Stimulated activated naive CD8-positive, alpha-beta T cell treated with anti-CD3 and anti-CD28 coated beads, Interleukin-15, Interleukin-2, amounts not matched to agents 100 ng/mL and 50 ng/mL, for 24 hours (primary cell): ENCODE measurements around the gene RO60.
"Not testable (repeated sequence)": the region's sequence is repeated elsewhere in the genome, so short reads cannot be mapped to it uniquely, and the experiment has no call there.

Source experiments
- H3K27ac Mint-ChIP-seq: one replicate; pipeline ENCODE4 v1.8.0; 2021; ENCODE audit warnings: mild to moderate bottlenecking, mixed read lengths
- H3K27me3 Mint-ChIP-seq: one replicate; pipeline ENCODE4 v1.8.0; 2021; ENCODE audit warnings: mixed read lengths
- H3K36me3 Mint-ChIP-seq: one replicate; pipeline ENCODE4 v1.8.0; 2021; ENCODE audit warnings: low read depth, mixed read lengths
- H3K4me1 Mint-ChIP-seq: one replicate; pipeline ENCODE4 v1.8.0; 2021; ENCODE audit warnings: low read depth, mixed read lengths
- H3K4me3 Mint-ChIP-seq: one replicate; pipeline ENCODE4 v1.8.0; 2021; ENCODE audit warnings: mild to moderate bottlenecking, mixed read lengths
- H3K9me3 Mint-ChIP-seq: one replicate; pipeline ENCODE4 v1.8.0; 2021; ENCODE audit warnings: mixed read lengths

The RO60 gene

DNA sequence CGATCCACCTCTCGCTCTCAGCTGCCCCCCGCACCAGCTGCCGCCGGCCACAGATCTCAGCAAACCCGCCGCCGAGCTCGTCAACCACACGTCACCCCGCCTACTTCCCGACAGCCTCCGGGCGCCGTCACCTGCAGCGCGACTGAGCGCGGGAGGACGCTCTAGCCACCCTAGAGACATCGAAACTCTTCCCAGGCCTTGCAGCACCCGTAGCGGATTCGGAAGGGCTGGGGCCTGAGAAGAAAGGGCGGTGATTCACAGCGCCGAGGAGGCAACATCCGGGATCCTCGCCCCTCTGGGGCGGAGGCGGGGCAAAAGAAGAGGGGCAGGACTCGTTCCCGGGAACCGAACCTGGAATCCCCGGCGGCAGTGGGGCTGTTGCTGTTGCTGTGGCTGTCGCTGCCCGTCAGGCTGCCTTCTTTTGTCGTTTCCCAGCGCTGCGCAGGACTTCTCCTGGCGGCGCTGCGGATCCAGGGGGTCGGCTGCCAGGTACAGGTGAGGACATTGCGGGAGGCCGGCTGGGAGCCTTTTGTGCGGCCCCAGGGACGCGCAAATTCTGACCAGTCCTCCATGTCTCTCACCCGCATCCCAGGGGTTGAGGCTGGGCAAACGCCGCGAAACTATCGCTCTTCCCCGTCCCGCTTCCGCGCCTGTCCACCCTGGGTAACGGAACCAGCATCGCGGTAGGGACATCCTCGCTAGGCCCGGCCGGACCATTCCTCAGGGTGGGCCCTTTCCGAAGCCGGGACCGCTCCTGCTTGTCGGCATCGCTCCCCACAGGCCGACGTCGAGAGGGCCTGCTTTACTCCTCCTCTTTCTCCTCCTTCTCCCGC lies at the start of gene RO60, which contains the start of gene UCHL5:
Gene RO60 (plus strand): TSS at position 331 of the 833 bp plus-strand sequence. CDS start 9,443 bp downstream, outside the sequence.
Gene UCHL5 (minus strand): TSS at position 79 of the 833 bp plus-strand sequence. CDS start 100 bp downstream, outside the sequence.
- Mint-ChIP-seq H3K36me3 (peaks cover 32% of the 10 kb centered on the region), H3K27me3 (no peaks in the 10 kb centered on the region), H3K4me1 (peaks cover 64% of the 10 kb centered on the region), H3K4me3 (peak within 1 kb of the TSS; percentile 93), H3K9me3 (no peaks in the 10 kb centered on the region), H3K27ac (peak within 1 kb of the TSS; percentile 99)

DNA sequence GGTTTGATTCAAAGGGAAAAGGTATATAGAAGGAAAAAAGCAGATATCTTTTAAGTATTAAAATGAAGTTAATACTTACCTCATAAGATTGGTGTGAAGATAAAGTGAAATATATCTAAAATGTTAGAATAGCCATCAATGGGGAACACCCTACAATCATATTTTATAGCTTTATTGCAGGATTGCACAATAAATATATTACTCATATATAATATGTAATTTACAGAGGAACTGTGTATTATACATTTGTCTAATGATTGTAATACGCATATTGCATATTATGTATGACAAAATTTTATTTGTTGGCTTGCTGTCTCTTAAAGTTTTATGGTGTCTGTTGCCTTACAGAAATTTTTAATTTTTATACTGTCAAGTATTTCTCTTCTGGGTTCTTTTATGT lies 48.0 kb upstream of the RO60 start:
- no peaks in the 10 kb centered on the region for H3K4me1 Mint-ChIP-seq
- H3K27me3 Mint-ChIP-seq, result no peaks in the 10 kb centered on the region
- no peak overlapping the region for H3K27ac Mint-ChIP-seq
- H3K4me3 Mint-ChIP-seq, result no peak overlapping the region
- H3K36me3 Mint-ChIP-seq, result peaks cover 21% of the 10 kb centered on the region
- H3K9me3 Mint-ChIP-seq, result peaks cover 2% of the 10 kb centered on the region

DNA sequence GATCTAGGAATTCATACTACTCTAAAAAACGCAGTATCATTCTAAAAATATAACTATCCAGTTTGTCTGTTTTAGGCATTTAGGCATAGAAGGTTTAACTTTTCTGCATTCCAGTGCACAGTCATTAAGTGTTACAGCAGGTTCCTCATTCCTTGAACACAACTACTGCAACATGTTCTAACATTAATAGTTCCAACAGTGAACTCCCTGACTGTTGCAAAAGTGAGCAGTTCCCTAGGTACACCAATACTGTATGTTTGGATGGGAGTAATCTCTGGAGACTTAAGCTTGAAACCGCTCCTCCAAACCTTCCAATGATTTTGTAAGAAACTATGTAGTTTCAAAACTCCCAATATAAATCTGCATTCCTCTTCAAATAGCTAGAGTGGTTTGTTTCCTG lies 46.4 kb upstream of the RO60 start:
- H3K36me3 Mint-ChIP-seq, result peaks cover 17% of the 10 kb centered on the region
- H3K9me3 Mint-ChIP-seq, result no peaks in the 10 kb centered on the region
- H3K27ac Mint-ChIP-seq, result no peak overlapping the region
- H3K27me3 Mint-ChIP-seq, result no peaks in the 10 kb centered on the region
- no peaks in the 10 kb centered on the region for H3K4me1 Mint-ChIP-seq
- H3K4me3 Mint-ChIP-seq, result no peak overlapping the region

DNA sequence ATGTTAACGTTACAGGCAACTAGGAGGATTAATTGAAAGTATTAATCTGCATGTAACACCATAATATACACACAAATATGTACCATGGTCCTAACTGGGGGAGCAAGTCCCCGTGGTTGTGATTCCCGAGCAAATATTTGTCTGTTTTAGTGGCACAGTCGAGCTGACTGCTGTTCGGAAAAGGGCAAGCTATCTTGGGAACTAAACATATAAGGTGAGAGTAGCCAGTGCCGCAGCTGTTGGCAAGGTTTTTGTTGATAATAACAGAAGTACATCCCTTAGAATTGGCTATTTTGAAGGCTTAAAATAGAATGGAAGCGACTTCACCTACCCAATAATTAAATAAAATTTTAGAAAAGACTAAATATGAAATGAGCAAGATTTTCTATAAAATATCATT lies 45.7 kb upstream of the RO60 start:
- no peaks in the 10 kb centered on the region for H3K4me1 Mint-ChIP-seq
- H3K9me3 Mint-ChIP-seq, result no peaks in the 10 kb centered on the region
- no peak overlapping the region for H3K4me3 Mint-ChIP-seq
- H3K36me3 Mint-ChIP-seq, result peaks cover 20% of the 10 kb centered on the region
- no peak overlapping the region for H3K27ac Mint-ChIP-seq
- H3K27me3 Mint-ChIP-seq, result no peaks in the 10 kb centered on the region

DNA sequence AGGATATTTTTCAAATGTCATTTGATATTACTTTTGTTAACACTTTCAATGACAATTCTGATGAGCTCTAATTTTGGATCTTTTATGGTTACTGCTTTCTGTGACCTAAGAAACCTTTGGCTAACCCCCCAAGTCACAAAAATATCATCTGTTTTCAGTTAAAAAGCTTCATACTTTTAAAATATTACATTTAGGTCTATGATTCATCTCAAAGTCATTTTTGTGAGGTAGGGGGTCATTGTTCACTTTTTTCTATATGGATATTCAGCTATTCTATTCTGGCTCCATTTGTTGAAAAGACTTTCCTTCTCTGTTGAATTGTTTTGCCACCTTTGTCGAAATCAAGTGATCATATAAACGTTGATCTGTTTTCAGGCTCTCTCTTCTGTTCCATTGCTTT lies 45.0 kb upstream of the RO60 start:
- Mint-ChIP-seq H3K9me3 (no peaks in the 10 kb centered on the region), H3K27ac (no peak overlapping the region), H3K36me3 (peaks cover 21% of the 10 kb centered on the region), H3K4me1 (no peaks in the 10 kb centered on the region), H3K27me3 (no peaks in the 10 kb centered on the region), H3K4me3 (no peak overlapping the region)

DNA sequence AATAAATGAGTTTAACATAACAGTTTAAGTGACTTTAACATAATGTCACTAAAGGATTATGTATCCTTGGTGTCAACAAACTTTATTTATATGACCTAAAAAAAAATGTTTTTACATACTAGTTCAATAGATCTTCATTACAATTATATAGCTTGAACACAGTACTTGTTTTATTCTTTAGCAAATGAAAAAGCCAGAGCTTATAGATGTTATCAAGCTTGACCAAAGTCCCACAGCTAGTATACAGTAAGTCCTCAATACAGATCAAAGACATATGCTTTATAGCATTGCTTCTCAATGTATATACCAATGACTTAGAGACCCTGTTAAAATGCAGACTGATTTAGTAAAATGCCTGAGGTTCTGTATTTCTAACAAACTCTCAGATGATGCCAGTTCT lies 42.6 kb upstream of the RO60 start:
- no peak overlapping the region for H3K4me3 Mint-ChIP-seq
- H3K27ac Mint-ChIP-seq, result no peak overlapping the region
- H3K4me1 Mint-ChIP-seq, result no peaks in the 10 kb centered on the region
- no peaks in the 10 kb centered on the region for H3K27me3 Mint-ChIP-seq
- no peaks in the 10 kb centered on the region for H3K9me3 Mint-ChIP-seq
- H3K36me3 Mint-ChIP-seq, result peaks cover 31% of the 10 kb centered on the region

DNA sequence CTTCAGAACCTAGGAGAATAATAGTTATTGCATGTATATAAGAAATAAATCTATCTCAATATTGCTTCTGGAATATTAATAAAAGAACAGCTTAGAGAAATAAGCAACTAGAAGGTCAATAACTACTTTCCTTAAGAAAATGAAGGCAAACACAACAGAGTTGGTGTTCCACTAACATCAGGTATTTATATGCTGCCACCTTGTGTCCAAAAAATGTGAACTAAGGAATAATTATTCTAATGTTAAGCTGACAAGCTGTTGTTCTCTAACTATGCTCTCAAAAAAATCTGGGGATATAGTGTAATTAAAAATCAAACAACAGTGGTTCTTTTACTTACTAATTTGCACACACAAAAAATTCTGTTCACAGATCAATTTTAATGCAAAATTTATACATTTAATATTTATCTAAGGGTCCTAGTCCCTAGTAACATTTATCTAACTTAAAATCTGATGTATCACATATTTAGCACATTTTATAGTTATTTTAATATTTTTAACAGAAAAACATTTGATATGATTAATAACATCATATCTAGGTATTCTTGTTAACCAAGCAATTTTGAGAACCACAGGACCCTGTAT lies 39.9 kb upstream of the RO60 start:
- H3K27me3 Mint-ChIP-seq, result no peaks in the 10 kb centered on the region
- peaks cover 41% of the 10 kb centered on the region for H3K36me3 Mint-ChIP-seq
- no peaks in the 10 kb centered on the region for H3K9me3 Mint-ChIP-seq
- H3K27ac Mint-ChIP-seq, result no peak overlapping the region
- H3K4me3 Mint-ChIP-seq, result no peak overlapping the region
- no peaks in the 10 kb centered on the region for H3K4me1 Mint-ChIP-seq

DNA sequence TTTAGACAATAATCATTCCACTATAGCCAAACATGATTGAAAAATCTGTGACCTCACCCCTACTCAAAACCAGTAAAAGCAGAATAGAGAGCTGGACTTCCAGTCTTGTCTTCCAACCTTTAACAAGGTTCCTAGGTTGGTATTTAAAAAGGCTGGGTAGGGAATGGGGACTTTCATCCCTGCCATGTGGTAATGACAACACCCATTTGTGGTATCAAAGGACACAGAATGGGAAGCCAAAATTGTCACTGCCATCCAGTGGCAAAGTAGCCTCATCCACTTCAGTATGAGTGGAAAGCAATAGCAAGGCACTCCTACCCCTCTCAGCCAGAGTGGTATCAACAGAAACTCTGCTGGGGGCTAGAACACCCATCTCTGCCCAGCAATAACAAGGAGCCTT lies 34.2 kb upstream of the RO60 start:
- no peak overlapping the region for H3K4me3 Mint-ChIP-seq

DNA sequence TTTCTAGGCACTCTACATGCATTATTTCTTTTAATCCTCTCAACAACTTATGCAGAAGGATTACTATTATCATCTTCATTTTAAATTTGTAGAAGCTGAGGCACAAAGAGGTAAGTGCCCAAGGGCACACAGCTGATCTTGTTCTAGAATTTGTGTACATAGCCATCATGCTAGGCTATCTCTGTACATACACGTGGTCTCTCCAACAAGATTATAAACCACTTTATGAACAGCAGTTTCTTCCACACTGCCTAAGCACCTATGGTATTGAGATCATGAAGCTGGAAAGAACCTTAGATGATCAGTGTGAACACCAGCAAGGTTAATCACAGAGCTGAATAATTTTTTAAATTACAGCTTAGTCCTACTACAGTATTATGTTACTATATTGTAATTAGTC lies 29.1 kb upstream of the RO60 start:
- no peak overlapping the region for H3K4me3 Mint-ChIP-seq
- H3K36me3 Mint-ChIP-seq, result peaks cover 51% of the 10 kb centered on the region
- H3K4me1 Mint-ChIP-seq, result peaks cover 5% of the 10 kb centered on the region
- no peak overlapping the region for H3K27ac Mint-ChIP-seq
- no peaks in the 10 kb centered on the region for H3K27me3 Mint-ChIP-seq
- H3K9me3 Mint-ChIP-seq, result no peaks in the 10 kb centered on the region

More for the DNA sequence above, 34.2 kb upstream of the RO60 start:
- peaks cover 50% of the 10 kb centered on the region for H3K36me3 Mint-ChIP-seq
- peaks cover 5% of the 10 kb centered on the region for H3K4me1 Mint-ChIP-seq
- H3K9me3 Mint-ChIP-seq, result no peaks in the 10 kb centered on the region
- H3K27ac Mint-ChIP-seq, result no peak overlapping the region
- H3K27me3 Mint-ChIP-seq, result no peaks in the 10 kb centered on the region

DNA sequence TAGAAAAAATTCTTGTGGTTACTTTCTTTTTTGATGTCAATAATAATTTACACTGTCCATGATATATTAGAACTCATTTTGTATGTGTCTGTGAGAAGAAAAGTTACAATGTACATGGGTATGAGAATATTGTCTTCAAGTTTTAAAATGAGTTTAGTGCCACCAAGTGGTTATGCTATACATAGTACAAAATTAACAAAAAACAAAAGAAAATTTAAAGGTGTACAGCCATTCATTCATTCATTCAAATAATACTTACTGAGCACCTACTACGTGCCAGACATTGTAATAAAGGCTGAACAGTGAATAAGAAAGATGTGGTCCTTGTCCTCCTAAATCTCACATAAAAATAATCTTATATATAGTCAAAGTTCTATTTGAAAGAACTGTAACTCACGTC lies 28.0 kb upstream of the RO60 start:
- no peak overlapping the region for H3K27ac Mint-ChIP-seq
- H3K36me3 Mint-ChIP-seq, result peaks cover 46% of the 10 kb centered on the region
- H3K9me3 Mint-ChIP-seq, result no peaks in the 10 kb centered on the region
- H3K4me3 Mint-ChIP-seq, result no peak overlapping the region
- no peaks in the 10 kb centered on the region for H3K27me3 Mint-ChIP-seq
- peaks cover 2% of the 10 kb centered on the region for H3K4me1 Mint-ChIP-seq

DNA sequence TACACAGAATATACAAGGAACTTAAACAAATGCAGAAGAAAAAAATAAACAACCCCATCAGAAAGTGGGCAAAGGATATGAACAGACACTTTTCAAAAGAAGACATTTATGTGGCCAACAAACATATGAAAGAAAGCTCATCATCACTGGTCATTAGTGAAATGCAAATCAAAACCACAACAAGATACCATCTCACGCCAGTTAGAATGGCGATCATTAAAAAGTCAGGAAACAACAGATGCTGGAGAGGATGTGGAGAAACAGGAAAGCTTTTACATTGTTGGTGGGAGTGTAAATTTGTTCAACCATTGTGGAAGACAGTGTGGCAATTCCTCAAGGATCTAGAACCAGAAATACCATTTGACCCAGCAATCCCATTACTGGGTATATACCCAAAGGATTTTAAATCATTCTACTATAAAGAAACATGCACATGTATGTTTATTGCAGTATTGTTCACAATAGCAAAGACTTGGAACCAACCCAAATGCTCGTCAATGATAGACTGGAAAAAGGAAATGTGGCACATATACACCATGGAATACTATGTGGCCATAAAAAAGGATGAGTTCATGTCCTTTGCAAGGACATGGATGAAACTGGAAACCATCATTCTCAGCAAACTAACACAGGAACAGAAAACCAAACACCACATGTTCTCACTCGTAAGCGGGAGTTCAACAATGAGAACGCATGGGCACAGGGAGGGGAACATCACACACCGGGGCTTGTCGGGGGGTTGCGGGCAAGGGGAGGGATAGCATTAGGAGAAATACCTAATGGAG lies 26.6 kb upstream of the RO60 start:
- Mint-ChIP-seq H3K4me1 (peaks cover 11% of the 10 kb centered on the region), H3K36me3 (peaks cover 54% of the 10 kb centered on the region)
- H3K4me3 Mint-ChIP-seq, H3K27ac Mint-ChIP-seq, H3K27me3 Mint-ChIP-seq, H3K9me3 Mint-ChIP-seq: not testable (repeated sequence)

DNA sequence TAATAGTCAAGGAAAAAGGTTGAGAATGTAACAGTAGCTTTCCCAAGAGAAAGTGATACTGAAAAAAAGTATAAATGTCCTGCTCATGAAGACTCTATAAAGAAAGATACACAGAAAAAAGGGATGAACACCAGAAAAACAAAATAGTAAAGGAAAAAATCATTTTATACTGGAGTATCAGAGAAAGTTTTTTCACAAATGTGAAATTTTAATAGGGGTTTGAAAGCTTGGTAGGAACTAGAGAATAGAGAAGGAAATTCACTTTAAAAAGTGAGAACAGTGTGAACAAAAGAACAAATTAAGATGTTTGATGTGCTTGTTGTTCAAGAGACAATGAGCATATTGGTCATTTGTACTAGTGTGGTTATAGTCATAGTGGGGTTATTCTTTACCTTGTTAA lies 25.8 kb upstream of the RO60 start:
- Mint-ChIP-seq H3K36me3 (peaks cover 56% of the 10 kb centered on the region), H3K4me3 (no peak overlapping the region), H3K4me1 (peaks cover 13% of the 10 kb centered on the region), H3K9me3 (no peaks in the 10 kb centered on the region), H3K27me3 (no peaks in the 10 kb centered on the region), H3K27ac (no peak overlapping the region)

DNA sequence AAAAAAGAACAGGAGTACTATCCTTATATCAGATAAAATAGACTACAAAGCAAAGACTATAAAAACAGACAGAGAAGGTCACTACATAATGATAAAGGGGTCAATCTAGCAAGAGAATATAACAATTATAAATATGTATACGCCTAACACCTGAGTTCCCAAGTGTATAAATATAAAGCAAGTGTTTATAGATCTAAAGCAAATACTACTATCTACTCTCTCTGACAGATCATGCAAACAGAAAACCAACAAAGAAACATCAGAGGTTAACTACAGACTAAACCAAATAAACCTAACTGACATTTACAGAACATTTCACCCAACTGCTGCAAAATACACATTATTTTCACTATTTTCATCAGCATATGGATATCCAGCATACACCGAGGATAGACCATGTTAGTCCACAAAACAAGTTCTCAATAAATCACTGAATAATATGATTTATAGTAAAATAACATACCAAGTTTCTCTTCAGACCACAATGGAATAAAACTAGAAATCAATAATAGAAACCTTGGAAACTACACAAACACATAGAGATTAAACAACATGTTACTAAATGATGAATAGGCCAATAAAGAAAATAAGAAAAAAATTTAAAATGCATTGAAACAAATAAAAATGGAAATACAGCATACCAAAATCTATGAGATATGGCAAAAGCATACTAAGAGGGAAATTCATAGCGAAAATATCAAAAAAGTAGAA lies 22.9 kb upstream of the RO60 start:
- peaks cover 68% of the 10 kb centered on the region for H3K36me3 Mint-ChIP-seq
- no peak overlapping the region for H3K27ac Mint-ChIP-seq
- peaks cover 16% of the 10 kb centered on the region for H3K4me1 Mint-ChIP-seq

DNA sequence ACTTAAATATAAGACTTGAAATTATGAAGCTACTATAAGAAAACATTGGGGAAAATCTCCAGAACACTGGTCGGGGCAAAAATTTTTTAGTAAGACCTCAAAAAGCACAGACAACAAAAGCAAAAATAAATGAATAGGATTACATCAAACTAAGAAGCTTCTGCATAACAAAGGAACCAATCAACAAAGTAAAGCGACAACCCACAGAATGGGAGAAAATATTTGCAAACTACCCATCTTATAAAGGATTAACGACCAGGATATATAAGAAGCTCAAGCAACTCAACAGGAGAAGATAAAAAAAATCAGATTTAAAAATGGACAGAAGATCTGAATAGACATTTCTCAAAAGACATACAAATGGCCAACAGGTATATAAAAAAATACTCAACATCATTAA lies 19.4 kb upstream of the RO60 start:
- H3K27ac Mint-ChIP-seq, result no peak overlapping the region
- no peak overlapping the region for H3K4me3 Mint-ChIP-seq
- H3K36me3 Mint-ChIP-seq, result peaks cover 72% of the 10 kb centered on the region
- H3K27me3 Mint-ChIP-seq, result no peaks in the 10 kb centered on the region
- peaks cover 25% of the 10 kb centered on the region for H3K4me1 Mint-ChIP-seq
- H3K9me3 Mint-ChIP-seq, result no peaks in the 10 kb centered on the region

More for the DNA sequence above, 22.9 kb upstream of the RO60 start:
- H3K9me3 Mint-ChIP-seq, result no peaks in the 10 kb centered on the region
- H3K27me3 Mint-ChIP-seq, result no peaks in the 10 kb centered on the region
- H3K4me3 Mint-ChIP-seq, result no peak overlapping the region
